NT2/D1 (cell line): Measurements from ENCODE around the gene KDM2B.

ENCODE experiments used
- SUZ12 ChIP-seq: IDR thresholded peaks from 2 replicates; pipeline ENCODE4 v1.6.1; 2011; ENCODE audit not compliant: insufficient read length, insufficient read depth; ENCODE audit errors: extremely low read depth
- YY1 ChIP-seq: IDR thresholded peaks from 2 replicates; pipeline ENCODE4 v1.6.1; 2011; ENCODE audit not compliant: insufficient read length, insufficient read depth
- ZNF274 ChIP-seq: IDR thresholded peaks from 2 replicates; pipeline ENCODE4 v1.6.1; 2011; ENCODE audit warnings: mild to moderate bottlenecking, low read depth, low read length

- TF ChIP-seq YY1 (no peak), ZNF274 (no peak), SUZ12 (no peak)
Observed at GRCh38 chr12:121504505-121504904, 76.3 kb downstream of the KDM2B start.
